HG03432 (cell line): ENCODE measurements around the gene HPSE2.

Experiments
- ATAC-seq: cut with Tn5 transposase; IDR thresholded peaks from one replicate; pipeline ENCODE4 v1.9.1; 2021; ENCODE audit warnings: mild to moderate bottlenecking, moderate library complexity; ENCODE audit not compliant: unreplicated experiment

The HPSE2 gene

GRCh38 chr10:98446151-98446660 is 789.4 kb downstream of the HPSE2 start:
- peak; percentile 24 for ATAC-seq

- no peak for ATAC-seq
Observed at GRCh38 chr10:98445200-98445812, 790.3 kb downstream of the HPSE2 start.

- ATAC-seq = no peak
Observed at GRCh38 chr10:98444314-98445006, 791.2 kb downstream of the HPSE2 start.

GRCh38 chr10:98438715-98439114 is 796.9 kb downstream of the HPSE2 start:
- ATAC-seq = no peak

GRCh38 chr10:98436704-98437103 is 798.9 kb downstream of the HPSE2 start:
- ATAC-seq = no peak

GRCh38 chr10:98435178-98435577 is 800.5 kb downstream of the HPSE2 start:
- ATAC-seq = no peak

GRCh38 chr10:98433881-98434732 is 801.5 kb downstream of the HPSE2 start:
- ATAC-seq = no peak

GRCh38 chr10:98433371-98433770 is 802.3 kb downstream of the HPSE2 start:
- no peak for ATAC-seq

GRCh38 chr10:98432330-98432729 is 803.3 kb downstream of the HPSE2 start:
- no peak for ATAC-seq

GRCh38 chr10:98431016-98431415 is 804.6 kb downstream of the HPSE2 start:
- no peak for ATAC-seq

- ATAC-seq = no peak
Observed at GRCh38 chr10:98430427-98430826, 805.2 kb downstream of the HPSE2 start.

GRCh38 chr10:98429320-98430072 is 806.2 kb downstream of the HPSE2 start:
- ATAC-seq = no peak

GRCh38 chr10:98427011-98427515 is 808.6 kb downstream of the HPSE2 start:
- ATAC-seq = no peak

- ATAC-seq = peak; percentile 74
Observed at GRCh38 chr10:98425511-98426352, 809.9 kb downstream of the HPSE2 start.

- ATAC-seq = no peak
Observed at GRCh38 chr10:98424295-98425254, 811.1 kb downstream of the HPSE2 start.

GRCh38 chr10:98423691-98424120 is 811.9 kb downstream of the HPSE2 start:
- ATAC-seq = no peak

GRCh38 chr10:98422182-98422581 is 813.5 kb downstream of the HPSE2 start:
- no peak for ATAC-seq

- ATAC-seq = no peak
Observed at GRCh38 chr10:98420786-98421185, 814.9 kb downstream of the HPSE2 start.
